Lung (tissue), 12 donors: Measurements from ENCODE around the gene STAT5A. TPM values are rescaled to one million over a fixed set of nuclear protein-coding genes. Genes with fewer than 3 reads are reported as not detected.

Experiments used
- ATAC-seq: fragments of 200-7000 bp; cut with Tn5 transposase; one replicate; pipeline ENCODE4 v1.9.1; 2020; ENCODE audit warnings: moderate number of reproducible peaks; ENCODE audit not compliant: insufficient read depth, low FRiP score
- DNase-seq, 3 donors: peaks; one replicate each; pipeline ENCODE4 v3.0.0-alpha.2; 2013 to 2017
- H3K27ac ChIP-seq, 2 donors: one replicate each; pipeline ENCODE4 v1.5.1; 2013; ENCODE audit warnings: mild to moderate bottlenecking in 2 of 2, moderate library complexity in 2 of 2, control low read depth in 1 of 2, inconsistent platforms in 1 of 2, low read depth in 1 of 2, low read length in 1 of 2
- H3K27me3 ChIP-seq, 3 donors: one replicate each; pipeline ENCODE4 v1.5.1; 2013; ENCODE audit warnings: low read length in 2 of 3; ENCODE audit not compliant: control insufficient read depth in 3 of 3, insufficient read depth in 3 of 3
- H3K36me3 ChIP-seq, 4 donors: one replicate each; pipeline ENCODE4 v1.5.1; 2013; ENCODE audit warnings: low read length in 4 of 4, mild to moderate bottlenecking in 1 of 4, moderate library complexity in 1 of 4; ENCODE audit not compliant: control insufficient read depth in 4 of 4, insufficient read depth in 4 of 4
- H3K4me1 ChIP-seq, 5 donors: one replicate each; pipeline ENCODE4 v1.5.1; 2013; ENCODE audit warnings: low read length in 5 of 5, mild to moderate bottlenecking in 2 of 5, moderate library complexity in 1 of 5; ENCODE audit not compliant: control insufficient read depth in 5 of 5, insufficient read depth in 5 of 5
- H3K4me3 ChIP-seq: one replicate; pipeline ENCODE4 v1.5.1; 2013; ENCODE audit warnings: mild to moderate bottlenecking, control low read depth, moderate library complexity
- H3K9ac ChIP-seq, 2 donors: one replicate each; pipeline ENCODE4 v1.5.1; 2013; ENCODE audit warnings: low read length in 2 of 2, control low read depth in 1 of 2; ENCODE audit not compliant: insufficient read depth in 1 of 2
- H3K9me3 ChIP-seq, 4 donors: one replicate each; pipeline ENCODE4 v1.5.1; 2013; ENCODE audit warnings: low read length in 3 of 4, mild to moderate bottlenecking in 1 of 4, moderate library complexity in 1 of 4; ENCODE audit not compliant: control insufficient read depth in 4 of 4, insufficient read depth in 3 of 4
- CTCF ChIP-seq: IDR thresholded peaks from 2 replicates; pipeline ENCODE4 v1.5.1; 2012; ENCODE audit warnings: mild to moderate bottlenecking; ENCODE audit errors: control extremely low read depth, extremely low read depth
- WGBS, 2 donors: extraction: QIAGEN DNeasy Blood & Tissue Kit; methylation state at CpG; one replicate each; pipeline ENCODE4 v1.1.7; 2013; 5-methylcytosine and 5-hydroxymethylcytosine counted together
- polyA plus RNA-seq, 2 donors: library from polyadenylated mRNA; stranded (reverse); fragments of 200-250 nt; gene quantifications; one replicate each; pipeline ENCODE4 v1.2.1, GENCODE V29; 2013
- total RNA-seq, 2 donors: library from RNA; depleted of rRNA in 1 of 2; stranded (reverse); fragments of >200 nt in 1 of 2; gene quantifications; one replicate each; pipeline ENCODE4 v1.2.1, GENCODE V29; 2014 to 2021
- donor health status: control.
- donor health status: control.
- donor health status: Bipolar disorder and iron deficiency.
- donor health status: healthy.
- donor health status: DM: yes; HTN: yes; CAD: no.

STAT5A gene
- total and polyA plus RNA-seq, 4 donors: 16.4 to 52.0 (median 31.8) TPM

GRCh38 chr17:42270596-42270995 is 17.7 kb upstream of the STAT5A start:
- no peak for ATAC-seq
- Histone ChIP-seq H3K27ac (no peak overlapping the region), H3K4me1 (peaks cover 0 to 22% (median 15%) of the 10 kb centered on the region in 5 donors), H3K27me3 (no peaks in the 10 kb centered on the region), H3K4me3 (no peak overlapping the region), H3K9me3 (no peaks in the 10 kb centered on the region), H3K9ac (no peak overlapping the region), H3K36me3 (no peaks in the 10 kb centered on the region)
- 79 to 82% methylated on average over 6 of the region's 6 CpGs for WGBS, 2 donors
- DNase-seq: no peak
- no peak for TF ChIP-seq CTCF

GRCh38 chr17:42271006-42271778 is 17.1 kb upstream of the STAT5A start:
- H3K27ac ChIP-seq: no peak overlapping the region
- no peak for TF ChIP-seq CTCF
- H3K4me3 ChIP-seq: no peak overlapping the region
- no peak for ATAC-seq
- H3K36me3 ChIP-seq: no peaks in the 10 kb centered on the region
- H3K4me1 ChIP-seq: peaks cover 0 to 22% (median 15%) of the 10 kb centered on the region in 5 donors
- H3K27me3 ChIP-seq: no peaks in the 10 kb centered on the region
- 86 to 88% methylated on average over 3 of the region's 3 CpGs for WGBS, 2 donors
- no peaks in the 10 kb centered on the region for H3K9me3 ChIP-seq
- DNase-seq: no peak
- H3K9ac ChIP-seq: no peak overlapping the region

GRCh38 chr17:42271779-42272035 is 16.6 kb upstream of the STAT5A start:
- no peak for DNase-seq
- no peak for ATAC-seq
- no peak overlapping the region for H3K27ac ChIP-seq

More at GRCh38 chr17:42271779-42272035, 16.6 kb upstream of the STAT5A start:
- peaks cover 0 to 22% (median 15%) of the 10 kb centered on the region in 5 donors for H3K4me1 ChIP-seq
- H3K36me3 ChIP-seq: no peaks in the 10 kb centered on the region
- no peaks in the 10 kb centered on the region for H3K9me3 ChIP-seq
- H3K4me3 ChIP-seq: no peak overlapping the region
- no peak for TF ChIP-seq CTCF
- no peaks in the 10 kb centered on the region for H3K27me3 ChIP-seq
- no peak overlapping the region for H3K9ac ChIP-seq
